ENCODE data around the gene SOX11.
"Not testable (repeated sequence)": the region's sequence is repeated elsewhere in the genome, so short reads cannot be mapped to it uniquely, and the experiment has no call there.

Gene SOX11

DNA sequence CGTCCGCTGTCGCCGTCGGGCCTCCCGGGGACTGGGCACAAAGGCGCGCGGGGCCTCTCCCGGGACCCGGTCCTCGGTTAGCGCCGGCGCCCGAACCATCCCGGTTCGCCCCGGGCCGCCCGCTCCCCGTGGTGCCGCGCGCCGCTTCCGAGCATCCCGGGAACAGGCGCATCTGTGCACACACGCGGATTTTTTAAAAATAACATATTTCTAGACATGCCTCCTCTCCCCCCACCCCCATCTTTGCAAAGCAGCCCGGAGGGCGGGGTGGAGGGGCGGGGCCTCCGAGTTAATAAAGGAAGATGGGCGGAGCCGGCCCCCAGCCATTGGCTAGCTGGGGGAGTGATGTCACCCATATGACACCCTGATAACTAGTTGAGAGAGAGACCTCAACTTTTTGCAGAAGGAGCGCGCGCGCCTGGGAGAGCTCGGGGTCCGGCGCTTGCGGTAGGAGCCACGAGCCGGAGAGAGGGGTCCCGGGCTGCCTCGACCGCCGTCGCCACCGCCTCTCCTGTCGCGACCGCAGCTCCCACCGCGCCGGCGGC is at the start of gene SOX11:
SOX11 (plus strand) TSS at position 400 of the 545 bp plus-strand sequence. CDS start 338 bp downstream, outside the sequence.
- DNase-seq (ENCODE audit: insufficient read length, low spot score) (no peak), FAIRE-seq (no peak)

DNA sequence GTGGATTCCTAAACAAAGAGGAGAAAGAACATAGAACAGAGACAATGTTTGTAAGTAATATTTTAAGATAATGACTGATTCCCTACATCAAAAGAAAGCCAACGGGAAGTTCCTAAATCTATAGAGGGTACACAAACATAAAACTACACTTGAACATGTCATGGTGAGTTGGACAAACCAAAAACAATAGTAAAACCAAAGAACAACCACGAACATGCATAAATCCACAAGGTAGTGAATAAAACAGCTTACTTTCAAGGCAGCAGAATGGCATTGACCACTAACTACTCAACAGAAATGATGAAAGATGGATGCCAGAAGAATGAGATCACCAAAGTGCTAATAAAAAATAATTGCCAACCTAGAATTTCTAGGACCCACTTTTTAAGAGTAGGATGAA is 39.5 kb upstream of the SOX11 start:
- not testable (repeated sequence) for DNase-seq (ENCODE audit: insufficient read length, low spot score); FAIRE-seq

DNA sequence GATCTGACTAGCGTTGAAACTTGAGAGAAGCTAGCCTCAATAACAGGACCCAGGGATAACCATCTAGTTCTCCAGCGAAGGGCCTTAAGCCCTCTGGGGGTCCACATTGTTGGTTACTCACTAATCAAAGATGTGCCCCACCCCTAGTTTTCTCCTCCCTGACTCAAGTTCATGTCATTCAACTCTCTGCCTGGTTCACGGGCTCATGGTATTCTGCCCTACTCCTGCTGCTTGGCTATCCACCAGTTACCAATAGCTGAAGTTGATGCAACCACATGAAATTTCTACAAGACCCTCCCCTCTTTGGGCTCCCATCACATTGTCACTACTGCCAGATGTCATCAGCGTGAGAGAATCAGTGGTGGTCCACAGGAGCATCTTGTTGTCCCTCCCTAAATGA is 38.4 kb upstream of the SOX11 start:
- not testable (repeated sequence) for DNase-seq (ENCODE audit: insufficient read length, low spot score); FAIRE-seq

DNA sequence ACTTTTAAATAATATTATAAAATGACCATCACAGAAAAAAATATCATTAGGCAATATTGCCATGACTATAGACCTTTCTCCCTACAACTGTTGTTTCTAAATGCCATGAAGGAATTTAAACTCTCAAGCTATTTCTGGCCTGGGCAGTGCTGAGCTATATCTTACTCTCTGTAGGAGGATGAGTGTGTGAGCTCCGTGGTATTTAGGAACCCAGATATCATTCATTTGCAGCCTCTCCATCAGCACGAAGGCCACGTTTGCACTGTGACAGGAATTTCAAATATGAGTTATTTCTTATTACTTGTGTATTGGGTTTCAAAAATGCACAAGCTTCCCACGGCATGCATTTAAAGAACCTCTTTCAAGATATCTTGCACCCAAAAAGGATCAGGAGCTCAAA is 35.0 kb upstream of the SOX11 start:
- no peak for DNase-seq (ENCODE audit: insufficient read length, low spot score)
- FAIRE-seq = no peak

DNA sequence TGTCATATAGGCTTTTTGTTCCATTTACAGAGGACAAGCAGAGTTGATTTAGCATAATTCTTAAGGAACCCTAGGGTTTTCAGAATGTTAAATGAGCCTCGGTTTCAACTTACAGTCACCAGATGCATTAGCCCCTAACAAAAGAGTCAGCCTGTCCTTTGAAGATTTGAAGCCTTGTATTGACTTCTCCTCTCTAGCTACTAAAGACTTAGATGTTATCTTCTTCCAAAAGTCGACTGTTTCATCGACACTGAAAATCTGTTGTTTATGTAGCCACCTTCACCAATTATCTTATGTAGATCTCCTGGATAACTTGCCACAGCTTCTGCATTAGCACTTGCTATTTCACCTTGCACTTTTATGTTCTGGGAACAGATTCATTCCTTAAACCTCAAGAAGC is 31.6 kb upstream of the SOX11 start:
- FAIRE-seq (no peak), DNase-seq (ENCODE audit: insufficient read length, low spot score) (no peak)

DNA sequence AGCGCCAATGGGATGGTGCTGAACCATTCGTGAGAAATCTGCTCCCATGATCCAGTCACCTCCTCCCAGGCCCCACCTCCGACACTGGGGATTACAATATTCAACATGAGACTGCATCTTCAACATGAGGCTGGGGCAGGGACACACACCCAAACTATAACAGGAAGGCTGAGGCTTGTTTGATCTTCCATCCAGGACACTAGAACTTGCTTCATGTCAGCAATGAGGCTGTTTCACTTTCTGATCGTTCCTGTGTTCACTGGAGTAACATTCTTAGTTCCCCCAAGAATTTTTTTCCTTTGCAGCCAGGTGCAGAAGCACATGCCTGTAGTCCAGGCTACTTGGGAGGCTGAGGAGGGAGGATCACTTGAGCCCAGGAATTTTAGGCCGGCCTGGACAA is 30.8 kb upstream of the SOX11 start:
- no peak for DNase-seq (ENCODE audit: insufficient read length, low spot score)

DNA sequence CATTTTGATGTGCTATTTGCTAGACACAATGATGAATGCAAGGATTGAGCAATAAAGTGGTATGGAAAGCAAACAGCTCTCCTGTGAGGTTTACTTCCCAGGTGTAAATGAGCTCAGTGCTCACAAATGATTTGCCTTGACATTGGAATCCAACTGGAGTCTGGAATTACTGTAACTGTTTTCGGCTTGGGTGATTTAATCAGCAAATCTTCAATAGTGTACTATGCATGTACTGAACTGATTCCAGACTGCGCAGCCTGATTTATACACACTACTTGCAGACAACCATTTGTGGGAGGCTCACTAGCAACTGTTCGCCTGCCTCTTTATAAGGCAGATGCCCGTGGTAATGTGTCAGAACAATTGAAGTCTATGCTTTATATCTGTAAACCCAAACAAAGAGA is 27.9 kb upstream of the SOX11 start:
- DNase-seq (ENCODE audit: insufficient read length, low spot score) (no peak), FAIRE-seq (no peak)

More for the DNA sequence above, 30.8 kb upstream of the SOX11 start:
- FAIRE-seq = no peak

DNA sequence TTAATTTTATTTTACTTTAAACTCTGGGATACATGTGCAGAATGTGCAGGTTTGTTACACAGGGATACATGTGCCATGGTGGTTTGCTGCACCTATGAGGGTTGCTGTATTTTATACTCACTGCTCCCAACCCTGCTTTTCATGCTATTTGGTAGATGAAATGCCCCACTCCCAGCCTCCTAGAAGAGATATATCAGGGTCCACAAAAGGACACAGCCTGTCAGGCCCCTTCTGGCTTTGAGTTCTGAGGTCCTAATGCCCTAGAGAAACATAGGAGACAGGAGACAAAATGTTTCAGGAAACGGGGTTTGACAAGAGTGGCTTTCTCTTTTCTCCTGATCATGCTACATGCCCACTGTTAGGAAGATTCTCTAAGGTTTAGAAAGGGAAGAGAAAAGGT is 27.1 kb upstream of the SOX11 start:
- no peak for FAIRE-seq
- DNase-seq (ENCODE audit: insufficient read length, low spot score) = no peak

DNA sequence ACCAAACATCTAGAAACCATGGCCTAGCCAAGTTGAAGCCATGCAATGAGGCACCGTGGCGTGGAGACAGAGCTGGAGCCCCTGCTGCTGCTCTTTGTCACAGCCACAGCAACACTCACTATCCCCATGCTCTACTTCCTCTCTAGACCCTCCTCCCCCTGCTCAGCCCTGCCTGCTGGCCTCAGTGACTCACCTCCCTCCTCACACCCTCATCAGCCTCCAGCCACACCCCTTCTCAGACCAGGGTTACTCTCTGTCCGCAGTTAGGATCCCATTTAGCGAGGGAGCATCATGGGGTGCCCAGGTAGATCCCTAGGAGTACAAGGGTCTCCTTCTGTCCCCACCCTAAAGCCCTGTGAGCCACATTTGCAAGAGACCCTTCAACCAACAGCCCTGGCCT is 25.4 kb upstream of the SOX11 start:
- no peak for DNase-seq (ENCODE audit: insufficient read length, low spot score)
- no peak for FAIRE-seq

DNA sequence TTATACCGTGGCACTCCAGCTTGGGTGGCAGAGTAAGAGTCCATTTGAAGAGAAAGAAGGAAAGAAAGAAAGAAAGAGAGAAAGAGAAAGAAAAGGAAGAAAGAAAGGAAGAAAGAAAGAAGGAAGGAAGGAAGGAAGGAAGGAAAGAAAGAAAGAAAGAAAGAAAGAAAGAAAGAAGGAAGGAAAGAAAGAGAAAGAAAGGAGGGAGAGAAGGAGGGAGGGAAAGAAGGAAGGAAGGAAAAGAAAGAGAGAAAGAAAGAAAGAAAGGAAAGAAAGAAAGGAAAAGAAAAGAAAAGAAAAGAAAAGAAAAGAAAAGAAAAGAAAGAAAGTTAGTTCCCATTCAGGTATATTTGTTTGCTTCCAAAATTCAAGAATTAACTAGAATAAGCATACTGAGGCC is 24.5 kb upstream of the SOX11 start:
- not testable (repeated sequence) for DNase-seq (ENCODE audit: insufficient read length, low spot score); FAIRE-seq

DNA sequence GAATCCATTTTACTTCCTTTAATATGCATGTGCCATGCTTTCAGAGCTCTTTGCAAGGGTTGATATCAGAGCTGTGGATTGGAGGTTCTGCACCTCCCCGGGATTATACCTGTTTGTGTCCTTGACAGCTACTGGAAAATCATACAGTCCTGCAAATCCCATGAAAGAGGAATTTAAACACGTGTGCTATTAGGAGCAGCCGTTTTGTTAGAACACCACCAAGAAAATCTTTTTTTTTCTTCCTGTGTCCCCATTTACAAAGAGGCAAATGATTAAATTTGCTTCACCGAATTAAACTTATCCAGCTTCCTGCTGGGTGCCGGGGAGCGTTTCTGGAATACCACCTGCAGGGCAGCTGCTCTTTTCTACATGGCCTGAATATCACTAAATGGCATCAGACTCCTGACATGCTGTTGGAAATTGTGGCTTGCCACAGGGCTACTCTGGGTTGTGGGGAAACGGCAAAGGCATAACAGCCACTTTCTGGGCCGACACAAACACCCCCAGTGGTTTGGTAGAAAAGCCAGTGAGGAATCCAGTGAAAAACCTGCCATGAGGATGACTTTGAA is 23.4 kb upstream of the SOX11 start:
- FAIRE-seq (no peak), DNase-seq (ENCODE audit: insufficient read length, low spot score) (no peak)

DNA sequence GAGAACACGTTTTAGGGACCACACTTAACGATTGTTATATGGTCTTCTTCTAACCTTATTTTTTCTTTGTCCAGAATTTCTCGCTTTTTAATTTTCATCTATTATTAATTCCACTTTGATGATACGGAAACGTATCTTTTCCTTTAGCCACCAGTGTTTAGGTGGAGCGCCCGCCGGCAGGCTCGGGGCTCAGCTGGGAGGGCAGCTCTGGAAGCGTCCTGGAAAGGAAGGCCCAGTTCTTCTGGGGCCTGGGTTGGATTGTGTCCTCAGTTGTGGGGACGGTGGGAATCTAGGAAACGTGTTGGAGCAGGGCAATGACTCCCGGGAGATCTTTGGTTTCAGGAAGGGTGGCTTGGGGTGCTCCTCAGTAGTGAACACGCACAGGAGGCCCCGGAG is 19.4 kb upstream of the SOX11 start:
- DNase-seq (ENCODE audit: insufficient read length, low spot score) = no peak

DNA sequence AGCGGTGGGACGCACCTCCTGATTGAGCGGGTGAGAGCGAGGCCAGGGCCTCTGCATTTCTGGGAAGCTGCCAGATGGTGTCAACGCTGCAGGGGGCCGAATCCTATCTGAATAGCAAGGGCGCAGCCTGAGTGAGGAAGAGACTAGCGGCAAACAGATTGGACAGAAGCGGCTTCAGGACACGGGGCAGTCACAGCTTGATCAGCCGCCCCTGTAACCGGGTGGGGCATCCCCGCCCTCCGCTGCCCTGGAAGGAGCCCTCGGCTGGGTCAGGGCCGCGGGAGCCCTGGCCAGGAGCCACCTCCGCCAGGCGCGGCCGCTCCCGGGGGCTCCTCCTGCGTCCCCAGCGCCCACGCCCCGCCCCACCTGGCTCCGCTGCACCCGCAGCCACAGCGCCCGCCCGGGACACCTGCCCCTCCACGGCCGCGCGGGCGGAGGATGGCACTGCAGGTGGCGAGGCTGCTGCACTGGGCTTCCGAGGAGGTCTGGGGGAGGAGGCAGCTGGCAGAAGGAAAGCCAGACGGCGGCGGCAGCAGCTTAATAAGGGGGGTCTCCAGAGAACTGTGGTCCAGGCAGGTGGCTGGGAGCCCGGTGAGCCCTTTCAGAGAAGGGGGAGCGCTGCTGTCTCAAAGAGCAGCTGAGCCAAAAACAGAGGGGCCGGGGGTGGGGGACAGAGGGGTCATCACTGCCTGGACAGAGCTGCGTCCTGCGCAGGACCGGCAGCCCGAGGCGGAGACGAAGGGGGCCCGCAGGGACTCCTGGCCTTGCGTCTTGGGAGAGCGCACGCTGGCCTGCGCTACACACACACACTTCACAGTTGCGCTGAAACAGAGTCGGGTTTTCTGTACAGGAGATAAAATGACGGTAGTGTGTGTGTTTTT is 18.8 kb upstream of the SOX11 start:
- FAIRE-seq = no peak
- no peak for DNase-seq (ENCODE audit: insufficient read length, low spot score)

More for the DNA sequence above, 19.4 kb upstream of the SOX11 start:
- no peak for FAIRE-seq

DNA sequence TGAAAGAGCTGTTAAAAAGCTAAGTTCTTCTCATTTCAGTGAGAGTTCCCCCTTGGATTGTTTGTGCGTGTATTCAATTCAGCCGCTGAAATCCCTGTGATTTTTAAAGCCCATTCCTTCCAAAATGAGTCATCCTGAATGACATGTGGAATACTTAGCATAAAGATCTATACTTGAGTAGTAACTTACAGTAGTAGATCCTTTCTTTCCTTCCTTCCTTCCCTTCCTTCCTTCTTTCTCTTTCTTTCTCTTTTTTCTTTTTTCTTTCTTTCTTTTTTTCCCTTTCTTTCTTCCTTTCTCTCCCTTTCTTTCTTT is 18.2 kb upstream of the SOX11 start:
- DNase-seq (ENCODE audit: insufficient read length, low spot score) = no peak
- no peak for FAIRE-seq

DNA sequence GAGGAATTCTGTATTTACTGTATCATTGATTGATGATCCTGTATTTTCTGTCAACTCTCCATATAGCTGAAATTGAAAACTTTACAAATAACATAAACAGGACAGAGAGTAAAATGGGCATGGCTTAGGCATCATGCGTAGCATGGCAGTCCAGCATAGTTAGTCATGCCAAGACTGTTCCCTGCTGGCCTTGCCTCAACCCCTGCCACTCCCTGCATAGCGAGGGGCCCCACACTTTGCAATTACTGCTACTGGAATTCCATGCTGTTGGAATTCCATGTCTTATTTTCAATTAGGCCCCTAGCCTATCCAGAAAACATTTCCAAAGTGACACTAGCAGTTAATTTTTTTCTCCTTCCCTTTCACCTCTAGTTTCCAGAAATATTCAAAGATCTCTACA is 15.1 kb upstream of the SOX11 start:
- DNase-seq (ENCODE audit: insufficient read length, low spot score) = no peak
- no peak for FAIRE-seq

DNA sequence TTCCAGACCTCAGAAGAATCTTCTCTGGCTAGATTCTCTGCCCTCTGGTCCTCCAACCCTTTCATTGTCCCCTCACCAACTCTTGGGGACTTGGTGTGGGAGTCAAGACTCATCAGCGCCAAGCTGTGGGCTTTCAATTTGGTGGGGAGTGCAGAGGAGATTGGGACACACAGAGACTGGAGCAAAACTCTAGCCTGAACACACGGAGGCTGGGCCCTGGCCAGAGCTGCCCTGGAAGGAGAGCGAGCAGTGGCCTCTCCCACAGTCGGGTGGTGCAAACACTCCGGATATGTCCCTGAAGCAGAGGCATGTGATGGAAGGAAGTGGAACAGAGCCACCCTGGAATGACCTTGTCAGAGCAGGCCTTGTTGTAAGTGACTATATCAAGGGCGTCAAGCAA is 8.7 kb upstream of the SOX11 start:
- FAIRE-seq = no peak
- DNase-seq (ENCODE audit: insufficient read length, low spot score) = no peak

DNA sequence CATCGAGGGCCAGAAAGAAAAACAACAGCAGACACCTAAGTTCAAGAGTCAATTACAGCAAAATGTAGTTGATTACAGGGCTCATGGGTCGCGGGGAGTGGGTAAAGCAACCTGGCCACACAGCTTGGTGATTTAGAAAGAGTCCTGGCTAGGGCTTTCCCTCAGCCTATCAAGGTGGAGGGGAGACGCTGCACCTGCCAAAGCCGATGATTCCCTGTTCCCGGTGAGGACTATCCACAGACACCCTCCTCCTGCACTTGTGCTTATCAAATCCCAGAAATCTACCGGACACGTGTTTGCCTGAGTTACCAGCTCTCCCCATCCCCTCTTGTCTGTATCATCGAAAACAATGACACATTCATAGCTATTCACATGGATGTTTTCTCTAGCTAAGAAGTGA is 7.0 kb upstream of the SOX11 start:
- FAIRE-seq = no peak
- no peak for DNase-seq (ENCODE audit: insufficient read length, low spot score)

DNA sequence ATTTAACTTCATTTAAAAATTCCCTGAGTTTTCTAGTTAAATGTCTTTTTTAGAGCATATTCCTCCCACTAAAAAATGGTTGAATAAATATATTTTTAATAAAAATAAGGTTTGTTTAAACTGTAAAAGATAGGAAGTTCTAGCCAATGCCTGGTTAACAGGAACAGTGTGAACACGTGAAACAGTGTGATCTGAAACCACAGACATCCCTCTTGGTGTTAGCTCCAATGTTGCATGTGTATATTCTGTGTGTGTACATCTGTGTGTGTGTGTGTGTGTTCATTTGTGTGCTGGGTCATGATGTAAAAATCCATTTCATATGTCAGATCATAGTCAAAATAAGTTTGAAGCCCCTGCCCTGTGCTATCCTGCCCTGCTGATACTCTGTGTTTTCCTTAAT is 6.1 kb upstream of the SOX11 start:
- FAIRE-seq = no peak
- no peak for DNase-seq (ENCODE audit: insufficient read length, low spot score)

DNA sequence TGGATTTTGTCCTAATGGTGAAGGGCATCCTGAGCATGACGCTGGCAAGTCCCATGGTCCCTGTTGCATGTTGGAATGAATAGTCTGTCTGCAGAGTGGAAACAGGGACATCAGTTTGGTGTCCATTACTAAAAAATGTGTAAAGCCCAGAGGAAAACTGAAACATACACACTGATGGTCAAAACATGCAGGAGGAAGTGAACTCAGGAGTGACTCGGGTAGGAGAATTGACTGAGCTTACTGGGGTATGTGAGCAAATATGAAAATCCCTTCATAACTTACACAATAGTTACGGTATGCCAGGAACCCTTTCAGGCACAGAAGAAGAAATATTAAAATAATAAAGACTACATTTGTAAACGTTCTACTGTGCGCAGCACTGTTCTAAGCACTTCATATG is 5.6 kb upstream of the SOX11 start:
- FAIRE-seq (no peak), DNase-seq (ENCODE audit: insufficient read length, low spot score) (no peak)

DNA sequence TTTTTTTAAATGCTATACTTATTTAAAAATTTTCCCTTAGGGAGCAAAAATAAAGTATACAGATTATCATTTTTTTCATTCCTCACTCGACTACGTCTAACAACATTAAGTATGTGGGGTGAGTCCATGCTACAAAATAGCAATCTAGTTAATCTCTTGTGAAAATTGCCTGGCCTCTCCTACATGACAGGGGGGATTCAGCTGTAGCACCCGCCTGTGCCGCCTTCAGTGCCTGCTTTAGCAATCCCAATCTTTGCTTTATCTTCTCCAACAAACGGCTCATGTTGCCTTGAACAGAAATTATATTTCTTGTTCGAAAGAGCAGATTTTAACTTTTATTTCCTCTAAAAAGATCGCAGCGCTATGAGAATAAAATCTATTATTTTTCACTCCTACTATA is 2.4 kb upstream of the SOX11 start:
- no peak for DNase-seq (ENCODE audit: insufficient read length, low spot score)
- no peak for FAIRE-seq

DNA sequence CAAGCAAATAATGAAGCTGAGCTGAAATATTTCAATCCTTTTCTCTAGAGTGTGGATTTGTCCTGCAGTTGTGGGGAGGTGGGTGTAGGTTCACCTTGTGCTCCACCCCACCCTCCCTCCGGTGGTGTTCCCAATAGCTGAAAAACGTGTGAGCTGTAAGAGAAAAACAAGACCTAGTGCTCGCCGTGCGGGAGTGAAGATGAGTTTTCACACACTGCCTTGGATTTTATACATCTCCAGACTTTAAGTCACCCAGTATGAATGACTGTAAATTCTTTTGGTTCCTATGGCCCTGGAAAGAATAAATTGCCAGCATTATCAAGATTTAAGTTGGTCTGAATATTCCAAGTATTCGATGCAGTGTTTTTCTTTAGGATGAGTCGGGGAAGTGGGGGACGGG is 1.9 kb upstream of the SOX11 start:
- no peak for FAIRE-seq
- no peak for DNase-seq (ENCODE audit: insufficient read length, low spot score)

DNA sequence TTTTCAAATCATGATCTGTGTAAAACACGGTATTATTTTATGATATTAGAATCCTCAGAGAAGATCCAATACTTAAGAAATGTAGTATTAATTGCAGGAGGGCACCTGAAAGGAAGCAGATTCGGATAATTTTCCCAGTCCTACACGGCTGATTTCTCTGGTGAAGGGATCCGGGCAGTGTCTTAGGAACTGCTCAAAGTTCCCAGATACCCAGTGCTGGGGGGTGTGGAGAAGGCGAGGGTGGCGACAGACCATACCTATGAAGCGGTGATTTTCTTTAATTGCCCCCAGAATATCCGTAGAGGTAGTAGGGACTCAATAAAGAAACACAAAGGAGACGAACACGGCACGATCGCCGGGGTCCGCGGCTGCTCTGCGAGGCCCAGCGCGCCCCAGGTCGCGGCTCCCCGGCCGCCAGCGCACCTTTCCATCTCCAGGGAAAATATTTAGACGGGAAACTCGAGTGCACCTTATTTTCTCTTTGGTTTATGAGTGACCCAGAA is 1.4 kb upstream of the SOX11 start:
- no peak for FAIRE-seq
- DNase-seq (ENCODE audit: insufficient read length, low spot score) = no peak
